Measurements from ENCODE around the gene MAP3K14.

The MAP3K14 gene

DNA sequence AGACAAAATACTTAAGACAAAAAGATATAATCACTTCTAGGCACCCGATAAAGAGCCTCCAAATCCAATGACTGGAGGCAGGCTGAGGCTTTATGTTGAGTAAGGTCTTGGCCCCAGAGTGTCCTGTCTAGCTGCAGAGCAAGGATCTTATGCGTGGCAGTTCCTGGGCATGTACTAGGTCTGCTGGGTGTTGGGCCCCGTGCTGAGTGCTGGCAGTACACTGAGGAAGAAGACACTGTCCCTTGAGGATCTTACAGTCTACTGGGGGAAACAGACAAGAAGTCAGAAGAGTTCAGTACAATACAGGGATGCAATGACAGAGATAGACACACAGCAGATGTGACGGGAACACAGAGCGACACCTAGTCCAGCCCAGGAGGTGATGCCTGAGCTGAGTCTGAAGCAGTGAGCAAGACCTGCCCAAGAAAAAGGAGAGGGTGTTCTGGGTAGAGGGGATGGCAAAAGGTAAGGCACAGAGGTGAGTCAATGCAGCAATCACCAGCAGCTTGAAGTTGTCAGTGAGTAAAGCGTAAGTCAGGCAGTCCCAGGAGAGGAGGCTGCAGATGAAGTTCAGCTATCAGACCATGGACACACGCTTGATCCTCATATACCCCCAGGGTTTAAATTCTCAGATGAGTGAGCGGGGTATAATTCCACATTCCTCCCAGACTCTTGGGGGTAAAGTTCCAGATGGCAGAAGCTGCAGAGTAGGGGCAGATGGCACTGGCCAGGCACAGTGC is 18.1 kb downstream of the MAP3K14 start:
- DNase-seq: no peak

DNA sequence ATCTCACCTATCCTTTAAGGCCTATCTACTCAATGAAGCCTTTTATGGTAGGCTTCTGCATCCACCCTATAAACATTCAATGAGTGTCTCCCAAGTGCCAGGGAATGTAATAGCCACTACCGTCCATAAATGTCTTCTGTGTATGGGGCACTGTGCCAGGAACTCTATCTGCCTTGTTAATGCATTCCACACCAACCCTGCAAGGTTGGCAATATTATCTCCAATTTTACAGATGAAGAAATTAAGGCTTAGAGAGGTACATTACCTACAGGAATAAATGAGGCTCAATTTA is 20.0 kb downstream of the MAP3K14 start:
- no peak for DNase-seq

DNA sequence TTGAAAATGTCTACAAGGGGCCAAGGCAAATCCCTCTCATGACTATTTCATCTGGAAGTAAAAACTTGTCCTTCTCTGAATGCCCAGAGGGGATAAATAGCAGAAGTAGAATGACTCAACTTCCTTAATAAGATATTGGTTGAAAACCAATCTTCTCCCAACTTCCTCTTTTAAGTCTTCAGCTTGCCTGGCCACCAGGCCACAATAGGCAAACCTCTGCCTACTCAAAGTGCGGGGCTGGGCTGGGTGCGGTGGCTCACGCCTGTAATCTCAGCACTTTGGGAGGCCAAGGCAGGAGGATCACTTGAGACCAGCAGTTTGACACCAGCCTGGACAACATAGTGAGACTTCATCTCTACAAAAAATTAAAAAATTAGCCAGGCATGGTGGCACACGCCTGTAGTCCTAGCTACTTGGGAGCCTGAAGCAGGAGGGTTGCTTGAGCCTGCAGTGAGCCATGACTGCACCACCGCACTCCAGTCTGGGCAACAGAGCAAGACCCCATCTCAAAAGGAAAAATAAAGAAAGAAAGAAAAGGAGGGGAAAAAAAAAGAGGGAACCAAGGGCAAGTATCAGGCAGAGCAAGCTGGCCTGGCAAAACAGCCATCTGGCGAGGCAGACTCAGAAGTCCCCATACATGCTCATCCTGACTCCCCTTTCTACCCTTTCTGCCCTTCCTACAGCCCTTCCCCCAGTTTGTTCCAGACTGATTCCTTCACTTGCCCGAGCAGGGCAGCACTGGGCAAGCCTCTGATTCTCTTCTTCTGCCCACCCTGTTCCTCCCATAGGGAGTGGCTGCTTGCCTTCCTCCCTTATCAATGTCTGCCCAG is 20.6 kb downstream of the MAP3K14 start:
- DNase-seq: peak; percentile 60

DNA sequence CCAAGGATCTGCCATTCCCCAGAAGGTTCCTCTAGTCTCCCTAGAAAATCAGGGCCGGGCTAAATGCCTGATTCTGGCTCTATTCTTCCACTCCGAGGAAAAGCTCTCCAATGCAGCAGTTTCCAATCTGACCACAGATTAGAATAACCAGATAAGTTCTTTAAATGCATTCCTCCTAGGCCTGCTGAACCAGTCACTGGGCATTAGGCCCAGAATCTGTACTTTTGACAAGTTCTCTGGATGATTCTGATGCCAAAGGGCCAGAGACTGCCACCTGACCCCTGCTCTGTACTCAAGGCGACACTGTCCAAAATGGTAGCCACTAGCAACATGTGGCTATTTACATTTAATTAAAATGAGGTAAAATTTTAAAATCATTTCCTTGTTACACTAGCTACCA is 22.3 kb downstream of the MAP3K14 start:
- DNase-seq: no peak

DNA sequence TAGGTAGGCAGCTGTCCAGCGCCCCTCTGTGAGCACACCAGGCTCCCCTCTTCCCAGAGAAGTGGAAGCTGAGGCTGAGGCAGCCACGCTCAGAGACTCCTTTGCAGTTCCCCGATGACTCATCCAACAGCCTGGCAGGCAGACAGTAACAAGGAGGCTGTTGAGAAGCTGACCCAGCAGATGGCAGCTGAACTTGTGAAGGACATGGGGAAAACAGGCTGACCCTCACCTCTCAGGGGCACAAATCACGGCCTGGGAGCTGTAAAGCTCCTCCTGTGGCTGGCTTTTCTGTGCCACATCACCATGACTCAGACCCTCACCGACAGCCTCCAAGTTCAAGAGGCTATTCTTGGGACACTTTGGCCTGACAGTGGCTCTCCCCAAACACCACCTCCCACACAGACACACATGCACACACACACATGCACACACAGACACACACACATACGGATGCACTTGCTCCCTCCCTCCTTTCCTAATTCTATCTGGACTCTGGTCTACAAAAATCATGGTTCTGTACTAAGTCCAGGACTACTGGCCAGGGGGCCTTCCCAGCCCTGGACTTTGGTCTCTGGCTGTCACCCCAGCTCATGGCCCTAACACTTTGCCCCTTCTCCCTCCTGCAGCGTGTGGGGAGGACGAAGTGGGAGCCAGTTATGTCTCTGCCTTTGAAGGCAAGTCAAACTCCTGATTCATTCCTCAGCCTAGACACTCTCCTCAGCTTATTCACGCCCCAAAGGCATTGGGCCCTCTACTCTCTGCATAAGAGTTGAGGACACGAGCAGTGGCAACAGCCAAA is 23.2 kb downstream of the MAP3K14 start:
- peak; percentile 64 for DNase-seq

DNA sequence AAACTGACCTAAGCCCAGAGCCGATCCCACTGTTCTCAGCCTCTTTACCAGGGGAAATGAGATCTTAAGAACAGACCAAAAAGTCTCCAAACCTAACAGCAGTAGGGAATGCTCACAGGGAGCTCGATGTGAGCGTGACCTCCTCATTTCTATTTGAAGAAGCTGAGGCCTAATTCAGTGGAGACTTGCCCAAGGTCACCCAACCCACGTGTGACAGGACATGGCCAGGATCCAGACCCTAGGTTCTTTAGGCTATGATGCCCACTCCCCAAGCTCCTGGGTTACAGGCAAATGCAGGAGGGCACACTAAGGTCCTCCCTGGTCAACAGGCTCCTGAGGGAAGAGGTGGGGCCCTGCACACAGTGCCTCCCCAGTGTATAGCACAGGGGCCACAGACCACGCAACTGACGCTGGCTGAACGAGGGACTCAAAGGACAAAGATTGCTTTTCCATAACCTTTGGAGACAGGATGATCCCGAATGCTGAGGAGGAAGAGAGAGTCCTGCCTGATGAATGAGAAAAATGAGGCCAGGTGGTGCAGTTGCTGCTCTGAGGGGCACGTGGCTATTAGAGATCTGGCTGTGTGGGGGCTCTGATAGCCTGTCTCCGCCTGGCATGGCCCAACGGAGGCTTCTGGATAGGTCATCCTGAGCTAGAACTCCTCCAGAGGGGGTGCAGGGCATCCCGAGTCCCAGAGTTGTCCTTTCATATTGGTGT is 24.0 kb downstream of the MAP3K14 start:
- no peak for DNase-seq

DNA sequence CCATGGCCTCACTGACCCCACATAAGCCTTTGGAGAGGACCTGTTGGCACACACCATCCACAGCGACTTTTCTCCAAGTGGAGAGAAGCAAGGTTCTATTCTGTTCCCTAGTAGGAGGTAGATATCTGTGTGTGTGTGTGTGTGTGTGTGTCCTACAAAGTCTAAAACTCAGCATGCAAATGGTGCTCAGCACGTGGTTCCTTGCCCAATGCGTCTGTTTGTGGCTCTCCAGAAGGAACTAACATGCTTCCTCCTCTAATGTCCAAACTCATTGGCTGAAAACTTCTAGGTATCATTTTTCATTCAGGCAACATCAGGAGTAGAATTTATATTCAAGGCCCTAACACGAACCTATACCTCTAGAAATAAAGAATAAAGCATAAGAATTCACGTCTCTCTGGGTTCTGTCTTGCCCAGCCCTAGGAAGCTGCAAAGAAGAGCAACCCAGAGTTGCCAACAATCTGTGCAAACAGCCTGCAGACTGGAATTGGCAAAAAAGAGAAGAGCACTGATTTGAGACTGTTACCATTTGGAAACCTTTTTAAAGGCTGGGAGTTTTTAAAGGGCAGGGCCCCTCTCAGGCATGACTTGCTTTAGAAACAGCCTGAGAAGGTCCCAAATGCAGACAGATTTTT is 25.5 kb downstream of the MAP3K14 start:
- DNase-seq: peak; percentile 34

DNA sequence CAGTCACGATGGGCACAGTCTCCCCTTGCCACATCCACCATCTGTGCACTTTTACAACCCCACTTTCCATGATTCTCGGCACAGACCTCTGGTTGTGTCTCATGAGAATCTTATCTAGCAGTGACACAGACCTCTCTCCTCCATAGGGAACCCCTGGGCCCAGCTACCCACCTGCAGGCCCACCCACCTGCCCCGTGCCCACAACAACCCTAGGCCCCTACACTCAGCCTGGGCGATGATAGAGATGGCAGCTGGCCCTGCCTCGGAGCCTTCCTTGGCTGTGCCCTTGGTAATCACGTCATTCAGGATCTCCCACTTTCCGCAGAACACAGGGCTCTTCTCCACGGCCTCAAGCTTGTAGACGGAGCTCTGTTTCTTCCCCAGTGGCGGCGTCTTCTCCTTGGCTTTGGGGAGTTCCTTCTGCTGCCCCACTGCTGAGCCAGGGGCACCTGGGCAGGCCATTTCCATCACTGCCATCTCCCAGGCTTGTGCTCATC is 26.5 kb downstream of the MAP3K14 start:
- no peak for DNase-seq

DNA sequence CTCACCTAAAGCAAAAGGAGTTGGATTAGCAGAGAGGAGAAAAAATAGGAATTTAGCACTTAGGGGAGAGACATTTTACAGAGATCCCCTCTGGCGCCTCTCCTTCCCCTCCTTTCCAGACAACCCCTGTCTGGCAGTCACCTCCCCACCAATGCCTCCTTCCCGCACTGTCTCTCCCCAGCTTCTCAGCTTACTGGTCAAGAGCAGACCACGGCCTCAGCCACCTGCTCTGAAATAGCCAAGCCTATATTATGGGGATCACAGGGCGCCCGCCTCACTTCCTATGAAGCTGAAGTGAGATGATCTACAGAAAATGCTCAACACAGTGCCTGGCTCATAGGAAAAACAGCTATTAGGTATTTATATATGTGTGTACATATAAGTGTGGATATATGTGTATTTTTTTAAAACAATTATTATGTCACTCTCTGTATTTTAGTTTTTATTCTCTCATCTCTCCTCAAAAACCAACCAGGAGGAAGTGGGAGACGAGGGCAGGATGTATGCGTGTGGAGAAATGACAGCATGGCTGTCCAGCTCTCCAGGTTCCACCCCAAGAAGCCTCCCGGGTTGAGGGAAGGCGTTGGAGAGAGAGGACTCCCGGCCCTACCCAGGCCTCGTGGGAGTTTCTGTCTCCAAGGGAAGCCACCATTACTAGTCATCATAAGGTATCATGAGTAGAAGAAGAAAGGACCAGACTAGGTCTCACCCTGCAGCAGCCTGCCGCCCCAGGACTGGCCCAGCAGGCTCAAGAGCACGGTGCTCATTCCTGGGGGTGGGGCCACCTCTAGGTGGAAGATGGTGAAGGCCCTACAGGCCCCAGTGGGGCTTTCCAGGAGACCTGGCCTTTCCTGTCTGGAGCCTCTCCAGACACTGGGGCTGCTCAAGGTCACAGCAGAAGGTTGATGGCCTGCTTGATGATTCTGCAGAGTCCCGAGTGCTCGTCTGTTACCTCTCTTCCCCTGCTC is 27.2 kb downstream of the MAP3K14 start:
- no peak for DNase-seq

DNA sequence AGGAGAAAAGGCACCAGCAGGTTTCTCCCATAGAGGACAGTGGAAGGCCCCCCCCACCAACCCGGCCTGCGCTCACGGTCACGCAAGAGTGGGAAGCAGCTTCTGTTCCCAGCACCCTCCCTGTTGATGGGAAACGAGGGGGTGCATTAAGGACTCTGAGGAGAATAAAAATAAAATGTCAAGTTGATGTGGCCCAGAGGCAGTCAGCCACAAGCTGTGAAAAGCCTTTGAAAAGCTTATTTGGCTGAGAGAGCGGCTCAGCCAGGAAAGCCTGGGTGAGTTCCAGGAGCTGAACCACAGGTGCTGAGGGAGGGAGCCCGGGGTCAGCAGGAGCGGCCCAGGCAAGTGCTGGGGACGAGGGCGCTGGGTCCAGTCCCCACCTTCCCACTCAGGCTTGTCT is 28.0 kb downstream of the MAP3K14 start:
- DNase-seq: no peak

DNA sequence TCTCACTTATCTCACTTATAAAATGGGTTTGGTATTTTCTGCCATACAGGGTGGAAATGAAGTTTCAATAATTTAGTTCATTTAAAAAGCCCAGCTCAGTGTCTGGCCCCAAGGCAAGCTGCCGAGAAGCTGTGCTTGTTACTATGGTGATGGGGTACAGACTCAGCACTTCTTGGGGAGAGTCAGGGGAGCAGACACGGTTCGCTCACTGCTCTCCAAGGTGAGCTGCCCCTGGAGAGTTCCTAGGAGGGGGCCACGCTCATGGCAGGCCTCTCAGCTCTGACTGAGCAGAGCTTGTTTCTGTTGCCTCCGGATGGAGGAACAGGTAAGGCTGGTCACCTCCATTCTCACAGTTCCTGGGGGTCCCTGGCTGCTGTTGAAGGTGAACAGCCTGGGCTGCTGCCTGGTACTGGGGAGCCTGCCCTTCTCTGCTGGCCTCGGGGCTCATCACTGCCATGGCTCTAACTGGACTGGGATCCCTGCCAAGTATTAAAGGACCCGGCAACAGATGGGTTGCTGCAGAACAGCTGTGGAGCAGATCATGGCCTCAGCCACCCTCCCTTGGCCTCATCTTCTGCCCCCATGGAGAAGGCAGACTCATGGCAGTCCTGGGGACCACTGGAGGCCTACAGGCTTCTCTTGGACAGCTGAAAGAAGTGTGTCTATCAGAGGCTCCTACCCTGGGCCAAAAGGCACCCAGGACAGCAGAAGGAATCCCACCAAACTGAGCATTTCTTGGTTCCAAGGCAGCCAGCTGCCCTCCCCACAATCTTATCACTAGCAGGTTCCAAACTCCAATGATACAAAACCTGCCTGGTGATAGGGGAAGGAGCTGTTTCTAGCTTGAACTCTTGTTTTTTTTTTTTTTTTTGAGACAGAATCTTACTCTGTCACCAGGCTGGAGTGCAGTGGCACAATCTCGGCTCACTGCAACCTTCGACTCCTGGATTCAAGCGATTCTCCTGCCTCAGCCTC is 29.0 kb downstream of the MAP3K14 start:
- no peak for DNase-seq

DNA sequence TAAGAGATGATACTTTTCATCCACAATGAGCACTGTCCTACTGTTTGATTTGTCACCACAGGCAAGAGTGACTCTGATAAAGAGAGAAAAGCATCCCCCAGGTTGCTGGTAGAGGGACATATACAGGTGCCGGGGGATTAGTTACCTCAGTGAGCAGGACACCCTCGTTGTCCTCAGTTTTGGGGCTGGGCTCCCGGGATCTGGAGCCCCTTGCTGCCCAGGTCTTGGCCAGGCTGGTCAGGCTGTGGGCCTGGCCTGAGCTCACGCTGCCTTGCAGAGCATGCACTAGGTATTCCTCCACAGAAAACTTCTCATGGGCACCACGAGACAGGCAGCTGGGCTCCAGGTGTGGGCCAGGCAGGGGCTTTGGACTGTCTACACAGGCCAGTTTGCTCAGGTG is 30.5 kb downstream of the MAP3K14 start:
- no peak for DNase-seq

DNA sequence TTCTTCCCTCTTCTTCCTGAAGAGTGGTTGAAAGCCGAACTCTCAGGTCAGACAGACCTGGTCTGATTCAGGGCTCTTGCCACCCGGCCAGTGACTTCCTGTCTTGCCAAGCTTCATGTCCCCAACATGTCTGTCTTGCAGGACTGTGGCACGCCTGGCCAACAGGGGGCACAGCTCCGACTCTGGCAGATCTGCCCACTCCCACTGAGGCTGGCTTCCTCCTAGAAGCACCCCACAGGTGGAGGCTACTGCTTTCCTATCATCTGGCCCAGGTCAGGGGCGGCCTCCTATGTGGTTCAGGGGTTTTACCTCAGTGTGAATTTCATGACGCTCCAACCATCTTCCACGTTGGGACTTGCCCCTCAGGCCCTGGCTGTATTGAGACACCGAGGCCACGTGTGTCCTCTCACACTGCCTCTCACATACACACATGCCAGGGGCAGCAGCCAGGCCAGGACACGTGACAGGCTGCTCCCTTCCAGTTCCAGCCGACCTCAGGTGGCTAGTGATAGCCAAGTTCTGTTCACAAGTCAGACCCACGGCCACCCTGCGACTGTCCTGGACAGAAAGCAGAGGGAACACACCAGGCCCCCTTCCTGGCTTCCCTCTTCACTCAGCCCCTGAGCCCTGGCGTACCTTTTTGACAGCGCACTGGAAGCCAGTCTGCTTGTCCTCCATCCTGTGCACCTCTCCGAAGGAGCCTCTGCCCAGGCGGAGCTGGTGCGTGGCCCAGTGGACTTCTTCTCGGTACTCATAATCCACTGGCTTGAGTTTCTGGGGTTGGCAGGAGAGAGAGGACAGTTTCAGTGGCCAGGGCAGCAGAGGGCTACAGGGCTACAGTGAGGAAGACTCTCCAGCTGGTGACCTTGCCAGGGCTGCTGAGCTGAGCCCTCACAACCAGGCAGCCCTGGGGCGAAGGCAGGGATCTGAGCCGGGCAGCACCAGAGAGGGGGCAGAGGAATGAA is 32.4 kb downstream of the MAP3K14 start:
- DNase-seq: peak; percentile 30

DNA sequence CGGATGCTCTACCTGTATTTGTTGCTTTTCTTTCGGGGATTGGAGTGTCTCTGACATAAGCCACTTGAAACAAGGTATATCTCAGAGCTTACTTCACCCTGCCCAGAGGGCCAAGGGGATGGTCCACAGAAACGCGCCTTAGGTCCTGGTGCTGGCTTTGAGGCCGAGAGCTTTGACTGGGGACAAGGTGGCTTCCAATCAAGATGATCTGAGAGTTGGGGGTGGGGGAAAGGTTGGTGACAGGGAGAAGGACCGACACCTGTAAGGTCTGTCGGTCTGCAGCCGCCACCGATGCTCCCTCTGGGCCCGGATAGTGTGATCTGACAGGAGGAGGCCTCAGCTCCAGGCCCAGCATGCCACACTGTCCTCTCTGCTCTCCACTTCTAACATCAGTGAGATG is 33.1 kb downstream of the MAP3K14 start:
- no peak for DNase-seq

DNA sequence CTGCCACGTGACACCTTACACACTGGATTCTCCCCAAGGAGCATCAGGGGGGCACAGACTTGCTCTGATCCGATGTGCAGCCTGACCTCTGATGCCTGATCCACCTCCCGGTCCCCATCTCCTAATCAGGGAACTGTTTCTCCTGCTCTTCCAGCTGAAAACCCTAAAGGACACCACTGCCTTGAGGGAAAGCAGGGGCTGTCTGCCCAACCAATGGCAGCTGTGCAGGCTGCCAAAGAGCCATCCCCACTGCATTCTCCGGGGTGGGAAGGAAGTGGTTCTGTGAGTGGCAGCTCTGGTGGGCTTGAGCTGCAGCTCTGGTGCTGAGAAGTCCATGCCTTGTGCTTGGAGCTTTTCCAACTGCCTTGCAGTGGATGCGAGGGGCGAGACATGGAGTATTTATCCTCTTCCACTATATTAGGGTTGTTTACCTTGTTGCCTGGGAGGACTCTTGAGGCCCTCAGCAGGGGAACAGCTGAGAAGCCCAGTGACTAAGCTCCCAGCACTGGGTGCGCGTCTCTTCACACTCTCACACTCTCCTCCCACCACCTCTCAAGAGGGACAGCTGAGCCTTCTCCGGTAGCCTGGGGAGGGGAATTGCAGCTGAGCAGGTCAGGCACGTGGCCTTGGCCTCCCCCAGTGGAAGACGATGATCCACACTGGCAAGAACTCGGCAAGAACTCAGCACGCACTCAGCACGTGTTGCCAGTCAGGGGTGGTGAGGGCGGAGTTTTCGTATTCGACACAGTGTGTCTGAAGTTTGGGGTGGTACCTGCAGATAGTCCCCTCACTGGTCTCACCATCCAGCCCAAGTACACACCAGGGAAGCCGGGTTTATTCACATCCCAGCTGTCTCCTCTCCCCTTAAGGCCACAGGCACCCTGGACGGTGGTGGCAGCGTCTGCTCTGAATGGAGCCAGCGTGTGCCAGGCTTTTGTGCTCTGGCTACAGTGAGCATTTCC is 33.9 kb downstream of the MAP3K14 start:
- DNase-seq: no peak

DNA sequence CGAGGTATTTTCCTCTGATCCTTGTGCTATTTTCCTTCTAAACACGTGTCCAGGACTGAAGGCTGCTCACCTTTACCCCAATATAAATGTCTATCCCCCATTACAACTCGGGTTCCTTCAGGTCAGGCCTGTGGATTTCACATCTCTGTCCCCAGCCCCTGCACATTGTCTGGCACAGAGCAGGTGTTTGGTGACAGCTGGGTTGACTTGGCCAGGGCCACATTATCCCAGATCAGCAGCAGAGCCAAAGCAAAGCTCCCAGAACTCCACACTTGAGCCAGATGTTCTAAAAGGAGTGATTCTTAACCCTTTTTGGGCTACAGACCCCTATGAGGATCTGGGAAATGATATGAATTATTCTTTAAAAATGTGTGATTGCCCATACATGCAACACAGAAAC is 36.9 kb downstream of the MAP3K14 start:
- no peak for DNase-seq

DNA sequence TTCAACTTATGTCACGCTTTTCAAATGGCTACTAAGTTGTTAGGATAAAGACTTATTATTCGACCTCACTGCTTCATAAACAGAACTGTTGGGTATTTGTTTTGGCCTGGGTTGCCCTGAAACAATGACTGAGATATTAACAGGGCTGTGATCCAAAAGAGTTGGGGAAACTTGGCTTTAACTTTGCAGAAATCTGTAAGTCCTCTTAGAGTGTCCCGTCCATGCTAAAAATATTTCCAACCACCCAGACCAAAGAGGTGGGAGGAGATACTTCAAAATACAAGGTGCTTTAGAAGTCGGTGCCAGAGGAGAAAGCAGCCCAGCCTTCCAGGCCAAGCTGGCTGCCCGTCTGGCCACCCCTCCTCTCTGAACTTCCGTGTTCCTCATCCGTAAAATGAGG is 38.8 kb downstream of the MAP3K14 start:
- no peak for DNase-seq

All from CD4-positive, alpha-beta T cell treated with Interferon gamma for 1 hour (primary cell).